A673 (cell line): Measurements from ENCODE around the gene FRMD4B. TPM values are rescaled to one million over a fixed set of nuclear protein-coding genes. Genes with fewer than 3 reads are reported as not detected.
A peak's percentile ranks its signal among the peaks of the same experiment; 100 is the strongest.

ENCODE experiments used
- BruUV-seq: library from RNA; stranded (reverse); fragments of 400-500 nt; replicated peaks from 2 replicates; lab custom pipeline; 2021; lab: Mats Ljungman, UMichigan
- CTCF ChIA-PET: fragments of 300-600 bp; sonication (Branson Sonifier 250); formaldehyde crosslinking; loops from one replicate; lab custom pipeline; 2022; ENCODE audit warnings: antibody characterized with exemption; lab: Charles Lee
- POLR2A ChIA-PET: fragments of 300-600 bp; sonication (Branson Sonifier 250); formaldehyde crosslinking; loops from one replicate; lab custom pipeline; 2022; ENCODE audit warnings: antibody characterized with exemption; ENCODE audit not compliant: low non-redundant PET; lab: Charles Lee
- DNase-seq: peaks from one replicate; pipeline ENCODE4 v3.0.0-alpha.2; 2015; ENCODE audit warnings: low spot score
- H3K27ac ChIP-seq: fragments of 200-600 bp; sonication (generic); 2 replicates; pipeline ENCODE4 v1.5.1; 2016; ENCODE audit warnings: mixed run types, low read depth, mild to moderate bottlenecking, mixed read lengths, antibody characterized with exemption, low read length; ENCODE audit not compliant: poor library complexity, severe bottlenecking
- H3K27me3 ChIP-seq: fragments of 200-600 bp; sonication (generic); replicated peaks from 2 replicates; pipeline ENCODE4 v1.6.1; 2017; ENCODE audit warnings: mixed run types, low read depth, mild to moderate bottlenecking, mixed read lengths, antibody characterized with exemption, low read length; ENCODE audit not compliant: insufficient read depth, poor library complexity
- H3K36me3 ChIP-seq: fragments of 200-600 bp; sonication (generic); 2 replicates; pipeline ENCODE4 v1.6.1; 2016; ENCODE audit warnings: mixed run types, mild to moderate bottlenecking, mixed read lengths, antibody characterized with exemption, low read length; ENCODE audit not compliant: insufficient read depth, poor library complexity, severe bottlenecking
- H3K4me1 ChIP-seq: fragments of 200-600 bp; sonication (generic); 2 replicates; pipeline ENCODE4 v1.6.1; 2017; ENCODE audit warnings: mixed run types, mild to moderate bottlenecking, mixed read lengths, antibody characterized with exemption, low read length; ENCODE audit not compliant: insufficient read depth, poor library complexity, severe bottlenecking
- H3K4me3 ChIP-seq: fragments of 200-600 bp; sonication (generic); 2 replicates; pipeline ENCODE4 v1.5.1; 2016; ENCODE audit warnings: low read depth, mixed run types, mild to moderate bottlenecking, mixed read lengths, low read length; ENCODE audit not compliant: poor library complexity, severe bottlenecking
- H3K9me3 ChIP-seq: fragments of 200-600 bp; sonication (generic); 2 replicates; pipeline ENCODE4 v1.6.1; 2016; ENCODE audit warnings: mixed run types, low read depth, mild to moderate bottlenecking, mixed read lengths, antibody characterized with exemption, low read length; ENCODE audit not compliant: poor library complexity, severe bottlenecking
- EZH2 ChIP-seq: fragments of 200-600 bp; sonication (generic); IDR thresholded peaks from 2 replicates; pipeline ENCODE4 v1.6.1; 2017; ENCODE audit warnings: borderline replicate concordance, low read depth, mild to moderate bottlenecking, mixed read lengths, antibody characterized with exemption, low read length; ENCODE audit not compliant: poor library complexity, severe bottlenecking
- intact Hi-C: fragments of 100-400 bp; cut with micrococcal nuclease; formaldehyde crosslinking; loops from one replicate; pipeline ENCODE4 v1.10.0; 2022; ENCODE audit not compliant: unreplicated experiment
- total RNA-seq: library from RNA; stranded (reverse); gene quantifications from 2 replicates; pipeline ENCODE4 v1.2.3, GENCODE V29; 2021
- TF ChIP-seq, protein P1 (sequence below): fragments of 300-800, 200-600 bp; sonication (generic); conservative IDR thresholded peaks from 2 replicates; pipeline ENCODE4 v1.5.1; 2017; ENCODE audit warnings: low read depth, mild to moderate bottlenecking, antibody characterized with exemption, low read length, moderate library complexity, mixed read lengths

The FRMD4B gene
- total RNA-seq, 1 experiment from 2014 or later, result 0.21 TPM

DNA sequence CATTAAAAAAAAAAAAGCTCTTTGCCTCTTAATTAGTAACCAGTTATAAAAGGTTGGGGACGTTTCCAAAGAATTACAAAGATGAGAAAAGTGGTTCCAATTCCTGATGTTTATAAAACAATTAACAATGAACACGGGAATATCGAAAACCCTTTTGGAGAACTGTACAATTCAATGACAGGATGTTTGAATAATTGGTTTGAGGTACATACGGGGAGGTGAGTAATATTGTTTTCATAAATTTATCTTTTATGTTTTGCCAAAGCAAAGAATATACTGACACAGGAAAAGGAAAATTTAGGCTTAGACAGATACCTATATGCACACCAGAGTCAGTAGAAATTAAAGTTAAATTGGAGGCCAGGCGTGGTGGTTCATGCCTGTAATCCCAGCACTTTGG lies 168.9 kb downstream of the FRMD4B start:
- TF ChIP-seq EZH2, result no peak
- TF ChIP-seq, protein P1, sequence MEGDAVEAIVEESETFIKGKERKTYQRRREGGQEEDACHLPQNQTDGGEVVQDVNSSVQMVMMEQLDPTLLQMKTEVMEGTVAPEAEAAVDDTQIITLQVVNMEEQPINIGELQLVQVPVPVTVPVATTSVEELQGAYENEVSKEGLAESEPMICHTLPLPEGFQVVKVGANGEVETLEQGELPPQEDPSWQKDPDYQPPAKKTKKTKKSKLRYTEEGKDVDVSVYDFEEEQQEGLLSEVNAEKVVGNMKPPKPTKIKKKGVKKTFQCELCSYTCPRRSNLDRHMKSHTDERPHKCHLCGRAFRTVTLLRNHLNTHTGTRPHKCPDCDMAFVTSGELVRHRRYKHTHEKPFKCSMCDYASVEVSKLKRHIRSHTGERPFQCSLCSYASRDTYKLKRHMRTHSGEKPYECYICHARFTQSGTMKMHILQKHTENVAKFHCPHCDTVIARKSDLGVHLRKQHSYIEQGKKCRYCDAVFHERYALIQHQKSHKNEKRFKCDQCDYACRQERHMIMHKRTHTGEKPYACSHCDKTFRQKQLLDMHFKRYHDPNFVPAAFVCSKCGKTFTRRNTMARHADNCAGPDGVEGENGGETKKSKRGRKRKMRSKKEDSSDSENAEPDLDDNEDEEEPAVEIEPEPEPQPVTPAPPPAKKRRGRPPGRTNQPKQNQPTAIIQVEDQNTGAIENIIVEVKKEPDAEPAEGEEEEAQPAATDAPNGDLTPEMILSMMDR, result no peak
- intact Hi-C loops, result no loop called here
- Histone ChIP-seq H3K27ac (no peak overlapping the region), H3K4me3 (no peak overlapping the region), H3K4me1 (no peaks in the 10 kb centered on the region), H3K36me3 (no peaks in the 10 kb centered on the region), H3K9me3 (no peaks in the 10 kb centered on the region), H3K27me3 (no peaks in the 10 kb centered on the region)
- CTCF ChIA-PET, result no interaction called here
- no peak for DNase-seq
- no TSS peak for BruUV-seq
- POLR2A ChIA-PET, result no interaction called here

DNA sequence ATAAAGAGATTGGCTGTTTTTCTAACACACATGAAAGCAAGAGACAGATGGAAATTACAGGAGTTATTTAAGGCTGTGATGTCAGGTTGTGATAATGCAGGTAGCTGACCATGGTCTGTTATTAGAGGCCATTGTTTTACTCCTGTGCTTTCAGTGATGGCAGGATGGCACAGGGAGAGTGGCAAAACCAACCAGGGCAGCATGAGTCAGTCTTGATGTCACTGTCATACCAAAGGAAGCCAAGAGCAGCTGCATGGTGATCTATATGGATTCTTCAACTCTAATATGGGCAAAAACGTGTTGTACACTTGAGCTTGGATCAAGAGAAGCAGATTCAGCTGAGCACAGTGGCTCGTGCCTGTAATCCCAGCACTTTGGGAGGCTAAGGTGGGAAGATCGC lies 171.6 kb downstream of the FRMD4B start:
- H3K4me3 ChIP-seq, result no peak overlapping the region
- ChIA-PET POLR2A (no interaction called here), CTCF (no interaction called here)
- no peaks in the 10 kb centered on the region for H3K27me3 ChIP-seq
- no peaks in the 10 kb centered on the region for H3K9me3 ChIP-seq
- intact Hi-C loops, result no loop called here
- no TSS peak for BruUV-seq
- no peaks in the 10 kb centered on the region for H3K4me1 ChIP-seq
- no peak for DNase-seq
- no peak for TF ChIP-seq EZH2
- TF ChIP-seq, protein P1, result no peak
- H3K27ac ChIP-seq, result no peak overlapping the region
- no peaks in the 10 kb centered on the region for H3K36me3 ChIP-seq

DNA sequence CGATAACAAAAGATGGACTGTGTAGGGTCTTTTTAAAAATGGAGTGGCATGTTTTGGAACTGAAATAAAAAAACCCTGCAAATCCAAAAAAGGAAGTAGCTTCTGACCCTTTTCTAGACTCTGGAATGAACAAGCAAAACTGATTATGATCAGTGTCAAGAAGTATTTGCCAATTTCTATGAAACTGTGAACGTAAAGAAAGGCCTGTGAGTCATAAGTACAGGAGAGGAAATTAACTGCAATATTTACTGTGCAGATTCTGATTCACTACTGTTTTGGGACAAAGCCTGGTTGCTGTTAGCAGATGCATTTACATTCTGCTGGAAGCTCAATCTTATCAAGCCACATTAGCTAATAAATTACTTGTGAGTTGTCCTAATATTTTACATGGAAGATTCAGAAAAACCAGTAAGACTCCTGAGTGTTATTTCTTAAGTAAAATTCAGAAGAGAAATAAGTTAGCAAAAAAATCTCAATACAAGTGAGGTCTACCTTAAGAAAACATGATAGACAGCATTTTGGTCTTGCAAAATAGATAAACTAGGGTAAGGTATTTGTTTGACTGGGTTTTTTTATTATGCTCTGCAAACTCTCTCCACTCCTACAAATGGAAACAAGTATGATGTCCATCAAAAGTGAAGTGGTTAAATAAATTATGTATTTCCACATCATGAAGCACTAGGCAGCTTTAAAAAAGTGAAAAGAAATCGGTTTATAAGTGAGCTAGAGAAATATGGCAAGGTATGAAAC lies 173.3 kb downstream of the FRMD4B start:
- no peaks in the 10 kb centered on the region for H3K4me1 ChIP-seq
- H3K9me3 ChIP-seq, result no peaks in the 10 kb centered on the region
- no peak overlapping the region for H3K27ac ChIP-seq
- H3K36me3 ChIP-seq, result no peaks in the 10 kb centered on the region
- H3K4me3 ChIP-seq, result no peak overlapping the region
- CTCF ChIA-PET, result interaction anchor here (0.6 kb wide), 1 partner anchor 1734 kb away, joined by 6 read pairs; no protein-coding TSS in a partner anchor
- H3K27me3 ChIP-seq, result no peaks in the 10 kb centered on the region
- peak; percentile 14 for DNase-seq
- POLR2A ChIA-PET, result no interaction called here
- BruUV-seq, result no TSS peak
- intact Hi-C loops, result no loop called here
- TF ChIP-seq, protein P1, result no peak
- no peak for TF ChIP-seq EZH2
